LNCAP (cell line): ENCODE measurements around the gene KLRB1.

ENCODE experiments used
- CTCF ChIP-seq: fragments of 450-650 bp; IDR thresholded peaks from 2 replicates; pipeline ENCODE4 v1.5.1; 2017; ENCODE audit warnings: mild to moderate bottlenecking

The KLRB1 gene

GRCh38 chr12:9606736-9607372, 862 bp downstream of the KLRB1 start:
- TF ChIP-seq CTCF = no peak

- TF ChIP-seq CTCF = no peak
Measured at GRCh38 chr12:9606247-9606646, 1.5 kb downstream of the KLRB1 start.

- TF ChIP-seq CTCF = no peak
Measured at GRCh38 chr12:9605483-9605882, 2.2 kb downstream of the KLRB1 start.

GRCh38 chr12:9604287-9604686, 3.4 kb downstream of the KLRB1 start:
- TF ChIP-seq CTCF = no peak

GRCh38 chr12:9598363-9598762, 9.4 kb downstream of the KLRB1 start:
- TF ChIP-seq CTCF = no peak

- TF ChIP-seq CTCF = no peak
Measured at GRCh38 chr12:9597365-9597764, 10.4 kb downstream of the KLRB1 start.

GRCh38 chr12:9590441-9590840, 17.3 kb downstream of the KLRB1 start:
- no peak for TF ChIP-seq CTCF

GRCh38 chr12:9588749-9589148, 19.0 kb downstream of the KLRB1 start:
- TF ChIP-seq CTCF = no peak
